A549 treated with CORT108297 at 1 μM for 4 hours (cell line): ENCODE data around the gene LYRM4. TPM values are rescaled to one million over a fixed set of nuclear protein-coding genes. Genes with fewer than 3 reads are reported as not detected.

Experiments used
- total RNA-seq: library from RNA; stranded (reverse); fragments of 200-300 nt; extraction: Qiagen RNA extraction; gene quantifications from 5 replicates; pipeline ENCODE4 v1.2.3, GENCODE V29; 2022

The LYRM4 gene
- 25.7 to 36.4 TPM (median 33.0 TPM) in 5 replicates for total RNA-seq

GRCh38 chr6:5260661-5261544 lies at the start of gene LYRM4, which contains the start of gene FARS2:
Gene LYRM4, minus strand, starts transcription at chr6:5260950. Its CDS starts 217 bp downstream, at chr6:5260733.
Gene FARS2, plus strand, starts transcription at chr6:5261513.

GRCh38 chr6:5084781-5085647 lies 175.7 kb downstream of the LYRM4 start, which contains the start of gene PPP1R3G:
Gene PPP1R3G, plus strand, starts transcription at chr6:5085341. Its CDS starts 145 bp downstream, at chr6:5085486.

Other genes with a start within 250 kb of the LYRM4 start
- 1.1 to 2.0 TPM (median 1.4 TPM) in 5 replicates for gene PPP1R3G, start 175.6 kb downstream of the LYRM4 start, total RNA-seq
- 10.3 to 11.5 TPM (median 11.1 TPM) in 5 replicates for gene FARS2, start 563 bp upstream of the LYRM4 start, total RNA-seq